SKM-1 treated with dmso at 0.1 percent for 144 hours (cell line): ENCODE results near the gene COL9A3.
"Not testable (repeated sequence)": the region's sequence is repeated elsewhere in the genome, so short reads cannot be mapped to it uniquely, and the experiment has no call there.

Experiments
- DNase-seq: peaks from one replicate; lab custom pipeline; 2025; ENCODE audit not compliant: unreplicated experiment; lab: John Stamatoyannopoulos, UW

Gene COL9A3

GRCh38 chr20:62832951-62833391 lies 16.1 kb downstream of the COL9A3 start:
- peak; percentile 69 for DNase-seq

DNA sequence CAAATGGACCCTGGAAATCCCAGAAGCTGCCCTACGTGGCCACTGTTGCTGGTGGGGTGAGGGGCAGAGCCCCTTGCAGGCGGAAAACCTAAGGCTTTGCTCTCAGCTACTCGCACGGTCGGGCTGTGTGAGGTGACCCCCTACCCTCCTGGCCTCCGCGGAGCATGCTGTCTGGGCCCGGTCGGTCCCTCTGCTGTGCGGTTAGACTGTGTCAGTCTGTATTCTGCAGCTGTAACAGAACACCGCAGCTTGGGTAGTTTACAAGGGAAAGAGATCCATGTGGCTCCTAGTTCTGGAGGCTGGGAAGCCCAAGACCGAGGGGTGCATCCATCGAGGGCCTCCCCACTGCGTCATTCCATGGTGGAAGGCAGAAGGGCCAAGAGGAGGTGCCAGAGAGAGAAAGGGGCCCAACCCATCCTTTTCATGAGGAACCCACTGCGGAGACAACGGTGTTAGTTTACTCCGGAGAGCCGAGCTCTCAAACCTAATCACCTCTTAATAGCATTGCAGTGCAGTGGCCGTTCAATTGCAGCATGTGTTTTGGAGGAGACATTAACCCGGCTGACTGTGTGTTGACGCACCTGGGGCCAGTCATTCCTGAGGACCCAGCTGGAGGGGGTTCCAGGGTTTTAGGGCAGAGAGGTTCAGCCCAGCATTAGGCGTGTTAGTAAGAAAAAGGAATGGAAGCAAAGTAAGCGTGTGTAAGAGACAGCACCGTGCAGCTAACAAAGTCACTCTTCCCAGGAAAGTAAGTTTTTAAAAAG lies 18.3 kb downstream of the COL9A3 start:
- DNase-seq = no peak

- DNase-seq = no peak
Measured at GRCh38 chr20:62835931-62836861, 19.3 kb downstream of the COL9A3 start.

- no peak for DNase-seq
Measured at GRCh38 chr20:62836967-62837490, 20.2 kb downstream of the COL9A3 start.

DNA sequence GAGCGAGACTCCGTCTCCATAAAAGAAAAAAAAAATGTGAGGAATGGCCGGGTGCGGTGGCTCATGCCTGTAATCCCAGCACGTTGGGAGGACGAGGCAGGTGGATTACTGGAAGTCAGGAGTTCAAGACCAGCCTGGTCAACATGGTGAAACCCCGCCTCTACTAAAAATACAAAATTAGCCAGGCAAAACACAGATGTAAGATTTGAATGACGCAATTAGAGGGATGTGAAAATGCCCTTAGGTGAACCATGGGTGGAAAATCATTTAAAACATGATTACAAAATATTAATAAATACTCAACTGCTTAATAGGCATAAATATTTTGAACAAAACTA lies 20.9 kb downstream of the COL9A3 start:
- peak; percentile 59 for DNase-seq

DNA sequence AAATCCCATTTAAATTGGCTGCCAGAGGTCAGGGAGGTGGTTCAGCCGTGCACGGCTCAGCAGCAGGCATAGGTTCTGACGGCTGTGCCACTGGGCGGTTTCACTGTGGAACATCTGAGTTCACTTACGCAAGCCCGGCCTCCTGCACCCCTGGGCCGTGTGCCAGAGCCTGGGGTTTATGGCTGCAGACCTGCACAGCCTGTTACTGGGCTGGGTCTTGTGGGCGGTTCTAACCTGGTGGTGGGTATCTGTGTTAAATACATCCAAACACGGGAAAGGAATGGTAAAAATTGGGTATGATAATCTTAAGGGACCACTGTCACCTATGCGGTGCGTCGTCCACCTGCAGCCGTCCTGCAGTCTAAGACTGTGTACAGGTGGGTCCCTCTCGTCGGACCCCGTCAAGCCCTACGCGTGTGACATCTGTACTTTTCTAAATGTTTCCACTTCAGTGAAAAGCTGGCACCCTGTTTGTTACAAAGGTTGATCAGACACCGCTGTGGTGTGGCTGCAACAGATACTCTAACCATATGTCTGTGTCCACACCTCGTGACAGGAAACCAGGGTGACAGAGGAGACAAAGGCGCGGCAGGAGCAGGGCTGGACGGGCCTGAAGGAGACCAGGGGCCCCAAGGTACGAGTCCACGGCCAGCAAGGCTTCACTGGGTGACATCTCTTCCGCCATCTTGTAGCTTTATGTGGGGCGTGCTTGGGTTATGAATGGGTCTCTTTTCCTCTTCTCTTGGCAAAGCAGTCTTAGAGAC lies 21.5 kb downstream of the COL9A3 start:
- DNase-seq = peak; percentile 67

DNA sequence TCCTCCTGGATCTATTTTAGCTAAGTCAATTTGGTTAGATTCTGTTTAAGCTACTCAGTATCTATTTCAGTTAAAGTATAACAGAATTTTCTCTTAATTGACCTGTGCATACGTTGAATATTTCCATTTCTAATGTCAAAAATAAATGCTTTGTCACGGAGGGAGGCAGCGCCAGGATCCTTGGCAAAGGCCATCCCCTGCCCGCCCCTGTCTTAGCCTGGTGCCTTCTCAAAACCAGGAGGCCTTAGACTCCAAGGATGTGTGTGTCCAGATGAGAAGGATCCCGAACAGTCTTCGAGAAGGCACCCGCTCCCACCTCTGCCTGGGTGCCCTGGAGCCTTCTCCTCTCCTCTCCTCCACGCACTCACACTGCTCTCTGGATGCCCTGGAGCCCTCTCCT lies 22.4 kb downstream of the COL9A3 start:
- DNase-seq = no peak

GRCh38 chr20:62839816-62840215 lies 23.0 kb downstream of the COL9A3 start:
- no peak for DNase-seq

DNA sequence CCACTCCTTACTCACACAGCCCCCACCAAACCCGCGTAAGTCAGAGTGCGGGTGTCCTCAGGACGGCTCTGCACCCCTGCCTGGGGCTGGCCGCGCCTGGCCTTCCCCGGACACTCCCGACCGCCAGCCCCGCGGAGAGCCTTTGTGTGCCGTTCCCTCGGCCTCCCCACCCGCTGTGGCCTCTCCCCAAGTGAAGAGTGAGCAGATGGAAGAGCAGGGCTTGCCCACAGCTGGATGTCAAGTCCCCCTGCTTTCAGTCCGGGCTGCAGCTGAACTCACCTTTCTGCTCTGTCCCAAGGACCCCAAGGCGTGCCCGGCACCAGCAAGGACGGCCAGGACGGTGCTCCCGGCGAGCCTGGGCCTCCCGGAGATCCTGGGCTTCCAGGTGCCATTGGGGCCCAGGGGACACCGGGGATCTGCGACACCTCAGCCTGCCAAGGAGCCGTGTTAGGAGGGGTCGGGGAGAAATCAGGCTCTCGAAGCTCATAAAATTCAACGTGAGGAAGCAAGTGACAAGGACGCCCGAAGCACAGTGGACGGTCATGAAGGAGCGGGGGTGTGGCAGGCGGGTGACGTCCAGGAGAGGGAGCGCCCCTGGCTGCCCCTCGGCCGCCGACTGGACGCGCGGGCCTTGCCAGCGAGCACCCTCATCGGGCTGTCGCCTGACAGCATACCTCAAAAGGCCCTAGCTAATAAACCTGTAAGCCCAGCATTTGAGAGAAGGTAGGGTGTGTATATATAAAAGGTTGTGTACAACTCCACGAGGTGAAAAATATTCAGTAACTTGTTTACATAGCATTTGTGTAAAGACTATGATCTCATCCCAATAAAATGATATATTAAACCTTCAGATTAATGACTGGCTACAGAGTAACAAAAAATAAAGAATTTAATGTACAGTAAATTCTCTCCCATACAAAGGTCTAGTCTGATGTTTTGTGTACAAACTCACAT lies 23.7 kb downstream of the COL9A3 start:
- no peak for DNase-seq

GRCh38 chr20:62841705-62842212 lies 24.9 kb downstream of the COL9A3 start:
- no peak for DNase-seq

GRCh38 chr20:62843656-62844055 lies 26.8 kb downstream of the COL9A3 start:
- DNase-seq = no peak

DNA sequence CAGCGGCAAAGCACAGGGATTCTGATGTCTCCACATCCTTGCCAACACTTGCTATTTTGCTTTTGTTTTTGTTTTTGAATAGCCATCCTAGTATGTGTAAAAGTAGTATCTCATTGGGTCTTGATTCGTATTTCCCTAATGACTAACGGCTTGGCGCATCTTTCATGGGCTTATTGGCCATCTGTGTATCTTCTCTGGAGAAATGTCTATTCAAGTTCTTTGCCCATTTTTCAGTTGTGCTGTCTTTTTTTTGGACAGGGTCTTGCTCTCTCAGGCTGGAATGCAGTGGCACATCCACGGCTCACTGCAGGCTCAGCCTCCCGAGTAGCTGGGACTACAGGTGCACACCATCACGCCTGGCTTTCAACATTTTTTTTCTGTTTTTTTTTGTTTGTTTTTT lies 27.3 kb downstream of the COL9A3 start:
- no peak for DNase-seq

GRCh38 chr20:62845416-62846160 lies 28.7 kb downstream of the COL9A3 start:
- no peak for DNase-seq

- DNase-seq = no peak
Measured at GRCh38 chr20:62846166-62846890, 29.5 kb downstream of the COL9A3 start.

DNA sequence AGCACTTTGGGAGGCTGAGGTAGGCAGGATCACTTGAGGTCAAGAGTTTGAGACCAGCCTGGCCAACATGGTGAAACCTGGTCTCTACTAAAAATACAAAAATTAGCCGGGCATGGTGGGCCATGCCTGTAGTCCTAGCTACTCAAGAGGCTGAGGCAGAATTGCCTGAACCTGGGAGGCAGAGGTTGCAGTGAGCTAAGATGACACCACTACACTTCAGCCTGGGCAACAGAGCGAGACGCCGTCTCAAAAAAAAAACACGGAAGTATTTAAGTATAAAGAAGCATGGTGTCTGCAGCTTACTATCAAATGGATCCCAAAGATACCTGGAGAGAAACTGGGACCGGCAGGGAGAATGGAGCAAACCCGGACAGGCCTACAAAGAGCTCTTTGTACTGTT lies 32.1 kb downstream of the COL9A3 start:
- DNase-seq = not testable (repeated sequence)

DNA sequence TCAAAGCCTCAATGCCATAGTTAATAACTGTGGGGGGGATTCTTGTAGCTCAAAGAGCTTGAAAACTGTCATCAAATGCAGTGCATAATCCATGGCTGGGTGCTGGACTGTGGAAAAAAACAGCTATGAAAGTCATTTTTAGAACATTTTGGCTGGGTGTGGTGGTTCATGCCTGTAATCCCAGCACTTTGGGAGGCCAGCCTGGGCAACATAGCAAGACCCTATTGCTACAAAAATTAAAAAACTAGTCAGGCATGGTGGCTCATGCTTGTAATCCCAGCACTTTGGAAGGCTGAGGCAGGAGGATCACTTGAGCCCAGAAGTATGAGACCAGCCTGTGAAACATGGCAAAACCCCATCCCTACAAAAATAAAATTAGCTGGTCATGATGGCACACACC lies 32.6 kb downstream of the COL9A3 start:
- no peak for DNase-seq

GRCh38 chr20:62850333-62850974 lies 33.6 kb downstream of the COL9A3 start:
- no peak for DNase-seq

DNA sequence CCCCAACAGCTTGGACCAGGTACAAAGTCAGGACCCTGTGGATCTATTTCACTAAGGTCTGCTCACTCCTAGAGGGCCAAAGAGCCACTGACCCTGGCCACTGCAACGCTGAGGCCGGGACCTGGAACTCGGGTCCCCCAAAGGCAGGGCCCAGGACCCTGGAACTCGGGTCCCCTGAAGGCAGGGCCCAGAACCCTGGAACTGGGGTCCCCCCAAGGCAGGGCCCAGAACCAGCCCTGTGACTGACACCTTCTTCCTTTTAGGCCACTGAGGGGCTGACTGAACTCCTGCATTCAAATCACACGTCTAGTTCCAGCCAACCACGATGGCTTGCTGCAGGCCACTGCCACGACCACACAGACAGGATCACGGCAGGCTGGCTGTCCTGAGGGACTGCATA lies 35.3 kb downstream of the COL9A3 start:
- no peak for DNase-seq
